ENCODE measurements around the gene PTPRO. TPM values are rescaled to one million over a fixed set of nuclear protein-coding genes. Genes with fewer than 3 reads are reported as not detected.

The PTPRO gene
- total RNA-seq, 1 donor from 2014 or later: 0.75 TPM

DNA sequence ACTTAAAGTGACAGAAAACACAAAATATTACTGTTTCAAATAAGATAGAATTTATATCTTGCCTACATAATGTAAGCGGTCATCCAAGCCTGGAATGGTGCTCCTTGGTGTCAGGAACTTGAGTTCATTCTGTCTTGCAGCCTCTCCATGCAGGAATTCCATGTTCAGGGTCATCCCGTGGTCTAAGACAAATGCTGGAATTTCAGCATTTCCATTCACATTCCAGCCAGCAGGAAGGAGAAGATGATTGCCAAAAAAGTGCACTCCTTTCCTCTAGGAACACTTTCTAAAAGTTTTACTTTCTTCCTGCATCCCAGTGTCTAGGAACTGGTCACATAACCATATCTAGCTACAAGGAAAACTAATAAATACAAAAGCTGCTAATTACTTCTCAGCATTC is 106.3 kb downstream of the PTPRO start:
- peaks cover 2% of the 10 kb centered on the region for H3K4me1 Mint-ChIP-seq (ENCODE audit: unreplicated experiment)
- H3K9me3 Mint-ChIP-seq (ENCODE audit: unreplicated experiment): no peaks in the 10 kb centered on the region
- H3K27me3 Mint-ChIP-seq (ENCODE audit: unreplicated experiment): peaks cover 37% of the 10 kb centered on the region
- DNase-seq (ENCODE audit: extremely low spot score, unreplicated experiment): no peak
- no peaks in the 10 kb centered on the region for H3K36me3 Mint-ChIP-seq (ENCODE audit: unreplicated experiment)
- no peak overlapping the region for H3K4me3 Mint-ChIP-seq (ENCODE audit: unreplicated experiment)
- no peak overlapping the region for H3K27ac Mint-ChIP-seq (ENCODE audit: unreplicated experiment)
- TF ChIP-seq, protein P1, sequence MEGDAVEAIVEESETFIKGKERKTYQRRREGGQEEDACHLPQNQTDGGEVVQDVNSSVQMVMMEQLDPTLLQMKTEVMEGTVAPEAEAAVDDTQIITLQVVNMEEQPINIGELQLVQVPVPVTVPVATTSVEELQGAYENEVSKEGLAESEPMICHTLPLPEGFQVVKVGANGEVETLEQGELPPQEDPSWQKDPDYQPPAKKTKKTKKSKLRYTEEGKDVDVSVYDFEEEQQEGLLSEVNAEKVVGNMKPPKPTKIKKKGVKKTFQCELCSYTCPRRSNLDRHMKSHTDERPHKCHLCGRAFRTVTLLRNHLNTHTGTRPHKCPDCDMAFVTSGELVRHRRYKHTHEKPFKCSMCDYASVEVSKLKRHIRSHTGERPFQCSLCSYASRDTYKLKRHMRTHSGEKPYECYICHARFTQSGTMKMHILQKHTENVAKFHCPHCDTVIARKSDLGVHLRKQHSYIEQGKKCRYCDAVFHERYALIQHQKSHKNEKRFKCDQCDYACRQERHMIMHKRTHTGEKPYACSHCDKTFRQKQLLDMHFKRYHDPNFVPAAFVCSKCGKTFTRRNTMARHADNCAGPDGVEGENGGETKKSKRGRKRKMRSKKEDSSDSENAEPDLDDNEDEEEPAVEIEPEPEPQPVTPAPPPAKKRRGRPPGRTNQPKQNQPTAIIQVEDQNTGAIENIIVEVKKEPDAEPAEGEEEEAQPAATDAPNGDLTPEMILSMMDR (IDR thresholded peaks at IDR 0.05): no peak

DNA sequence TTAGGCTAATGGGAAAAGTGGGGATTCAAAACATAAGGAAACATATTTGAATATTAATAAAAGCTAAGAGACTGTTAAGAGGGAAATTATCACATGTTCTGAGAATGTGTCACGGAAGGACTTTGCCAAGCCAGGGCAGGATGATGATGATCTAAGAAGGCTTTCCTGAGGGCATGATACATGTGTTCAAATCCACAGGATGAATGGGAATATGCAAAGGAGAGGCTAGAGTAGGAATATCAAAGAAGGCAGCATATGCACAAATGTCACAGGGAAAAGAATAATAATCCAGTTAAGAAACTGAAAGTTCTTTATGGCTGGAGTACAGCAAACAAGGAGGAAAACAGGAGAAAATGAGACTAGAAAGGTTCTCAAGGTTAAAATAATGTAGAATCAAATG is 107.0 kb downstream of the PTPRO start:
- Mint-ChIP-seq H3K4me3 (ENCODE audit: unreplicated experiment) (no peak overlapping the region), H3K36me3 (ENCODE audit: unreplicated experiment) (no peaks in the 10 kb centered on the region), H3K4me1 (ENCODE audit: unreplicated experiment) (no peaks in the 10 kb centered on the region), H3K27me3 (ENCODE audit: unreplicated experiment) (peaks cover 35% of the 10 kb centered on the region), H3K27ac (ENCODE audit: unreplicated experiment) (no peak overlapping the region), H3K9me3 (ENCODE audit: unreplicated experiment) (no peaks in the 10 kb centered on the region)
- DNase-seq (ENCODE audit: extremely low spot score, unreplicated experiment): no peak
- TF ChIP-seq, protein P1 (IDR thresholded peaks at IDR 0.05): no peak

DNA sequence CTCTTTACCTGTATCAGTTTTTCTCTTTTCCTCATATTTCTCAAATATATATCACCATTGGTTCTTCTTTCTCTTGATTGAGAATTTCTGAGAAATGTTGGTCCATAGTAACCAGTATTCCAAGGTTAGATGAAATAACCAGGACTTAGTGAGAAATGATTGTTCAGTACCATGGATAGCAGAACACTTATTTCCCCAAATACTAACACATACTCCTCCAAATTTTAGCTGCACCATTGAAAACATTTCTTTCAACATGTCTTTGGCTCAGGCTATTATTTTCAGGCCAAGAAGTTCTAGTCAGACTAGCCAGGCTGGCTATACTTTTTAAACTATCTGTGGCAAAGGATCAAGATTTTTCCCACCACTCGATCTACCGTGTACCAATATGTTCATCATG is 113.3 kb downstream of the PTPRO start:
- H3K27ac Mint-ChIP-seq (ENCODE audit: unreplicated experiment): no peak overlapping the region
- peaks cover 10% of the 10 kb centered on the region for H3K9me3 Mint-ChIP-seq (ENCODE audit: unreplicated experiment)
- peaks cover 21% of the 10 kb centered on the region for H3K27me3 Mint-ChIP-seq (ENCODE audit: unreplicated experiment)
- H3K36me3 Mint-ChIP-seq (ENCODE audit: unreplicated experiment): no peaks in the 10 kb centered on the region
- TF ChIP-seq, protein P1 (IDR thresholded peaks at IDR 0.05): no peak
- DNase-seq (ENCODE audit: extremely low spot score, unreplicated experiment): no peak
- H3K4me3 Mint-ChIP-seq (ENCODE audit: unreplicated experiment): no peak overlapping the region
- H3K4me1 Mint-ChIP-seq (ENCODE audit: unreplicated experiment): no peaks in the 10 kb centered on the region

DNA sequence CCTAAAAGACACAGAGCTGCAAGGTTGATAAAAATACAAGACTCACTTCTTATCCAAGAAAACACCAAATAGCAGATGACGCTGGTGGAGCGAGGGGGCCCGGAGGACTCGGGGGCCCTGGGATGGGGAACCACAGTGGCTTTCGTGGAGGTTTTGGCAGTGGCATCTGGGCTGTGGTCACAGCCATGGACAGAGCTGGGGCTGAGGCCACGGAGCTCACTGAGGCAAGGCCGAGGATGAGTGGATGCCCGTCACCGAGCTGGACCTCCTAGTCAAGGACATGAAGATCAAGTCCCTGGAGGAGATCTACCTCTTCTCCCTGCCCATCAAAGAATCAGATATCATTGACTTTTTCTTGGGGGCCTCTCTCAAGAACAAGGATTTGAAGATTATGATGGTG is 117.2 kb downstream of the PTPRO start:
- DNase-seq (ENCODE audit: extremely low spot score, unreplicated experiment): no peak

DNA sequence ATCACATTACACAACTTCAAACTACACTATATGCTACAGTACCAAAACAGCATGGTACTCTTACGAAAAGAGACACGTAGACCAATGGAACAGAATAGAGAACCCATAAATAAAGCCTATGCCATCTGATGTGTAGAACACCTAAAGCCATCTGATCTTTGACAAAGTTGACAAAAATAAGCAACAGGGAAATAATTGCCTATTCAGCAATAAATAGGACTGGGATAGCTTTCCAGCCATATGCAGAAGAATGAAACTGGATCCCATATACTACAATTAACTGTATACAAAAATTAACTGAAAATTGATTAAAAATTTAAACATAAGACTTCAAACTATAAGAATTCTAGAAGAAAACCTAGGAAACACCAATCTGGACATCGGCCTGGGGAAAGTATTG is 120.7 kb downstream of the PTPRO start:
- H3K36me3 Mint-ChIP-seq (ENCODE audit: unreplicated experiment): no peaks in the 10 kb centered on the region
- H3K4me3 Mint-ChIP-seq (ENCODE audit: unreplicated experiment): no peak overlapping the region
- H3K9me3 Mint-ChIP-seq (ENCODE audit: unreplicated experiment): peaks cover 14% of the 10 kb centered on the region
- peaks cover 24% of the 10 kb centered on the region for H3K27me3 Mint-ChIP-seq (ENCODE audit: unreplicated experiment)
- H3K4me1 Mint-ChIP-seq (ENCODE audit: unreplicated experiment): no peaks in the 10 kb centered on the region
- no peak for DNase-seq (ENCODE audit: extremely low spot score, unreplicated experiment)
- TF ChIP-seq, protein P1 (IDR thresholded peaks at IDR 0.05): no peak
- H3K27ac Mint-ChIP-seq (ENCODE audit: unreplicated experiment): no peak overlapping the region

More for the DNA sequence above, 117.2 kb downstream of the PTPRO start:
- TF ChIP-seq, protein P1 (IDR thresholded peaks at IDR 0.05): no peak
- Mint-ChIP-seq H3K9me3 (ENCODE audit: unreplicated experiment) (peaks cover 18% of the 10 kb centered on the region), H3K36me3 (ENCODE audit: unreplicated experiment) (no peaks in the 10 kb centered on the region), H3K27ac (ENCODE audit: unreplicated experiment) (no peak overlapping the region), H3K27me3 (ENCODE audit: unreplicated experiment) (peaks cover 29% of the 10 kb centered on the region), H3K4me3 (ENCODE audit: unreplicated experiment) (no peak overlapping the region), H3K4me1 (ENCODE audit: unreplicated experiment) (no peaks in the 10 kb centered on the region)

Measured in osteocyte (in vitro differentiated cells).